GM20431 (cell line): ENCODE measurements around the gene NTM.
"Not testable (repeated sequence)": the region's sequence is repeated elsewhere in the genome, so short reads cannot be mapped to it uniquely, and the experiment has no call there.

Source experiments
- in situ Hi-C: fragments of 300-500 bp; cut with MseI, MboI; formaldehyde crosslinking; loops from one replicate; pipeline ENCODE4 v1.15.0; 2020; ENCODE audit warnings: low sequenced_read_pairs; ENCODE audit not compliant: unreplicated experiment

NTM gene

GRCh38 chr11:131486937-131487635, 116.7 kb downstream of the NTM start:
- in situ Hi-C loops: no loop called here

- in situ Hi-C loops: no loop called here
Measured at GRCh38 chr11:131488238-131488637, 117.8 kb downstream of the NTM start.

GRCh38 chr11:131491503-131491902, 121.1 kb downstream of the NTM start:
- in situ Hi-C loops: no loop called here

- in situ Hi-C loops: no loop called here
Measured at GRCh38 chr11:131495423-131495822, 125.0 kb downstream of the NTM start.

- in situ Hi-C loops: not testable (repeated sequence)
Measured at GRCh38 chr11:131497686-131498085, 127.3 kb downstream of the NTM start.

GRCh38 chr11:131498631-131499160, 128.3 kb downstream of the NTM start:
- in situ Hi-C loops: no loop called here

- in situ Hi-C loops: no loop called here
Measured at GRCh38 chr11:131499199-131499598, 128.8 kb downstream of the NTM start.

- in situ Hi-C loops: no loop called here
Measured at GRCh38 chr11:131503017-131503416, 132.6 kb downstream of the NTM start.

- in situ Hi-C loops: no loop called here
Measured at GRCh38 chr11:131504199-131504949, 134.0 kb downstream of the NTM start.

- in situ Hi-C loops: no loop called here
Measured at GRCh38 chr11:131506348-131506747, 135.9 kb downstream of the NTM start.

GRCh38 chr11:131510662-131511061, 140.2 kb downstream of the NTM start:
- in situ Hi-C loops: no loop called here

- in situ Hi-C loops: no loop called here
Measured at GRCh38 chr11:131511794-131512193, 141.4 kb downstream of the NTM start.

- in situ Hi-C loops: no loop called here
Measured at GRCh38 chr11:131512228-131512627, 141.8 kb downstream of the NTM start.

GRCh38 chr11:131514062-131514461, 143.6 kb downstream of the NTM start:
- in situ Hi-C loops: no loop called here

GRCh38 chr11:131518305-131518838, 148.0 kb downstream of the NTM start:
- in situ Hi-C loops: no loop called here

- in situ Hi-C loops: no loop called here
Measured at GRCh38 chr11:131522851-131523250, 152.4 kb downstream of the NTM start.

GRCh38 chr11:131530407-131530806, 160.0 kb downstream of the NTM start:
- in situ Hi-C loops: no loop called here

- in situ Hi-C loops: no loop called here
Measured at GRCh38 chr11:131533149-131533548, 162.7 kb downstream of the NTM start.

- in situ Hi-C loops: no loop called here
Measured at GRCh38 chr11:131533998-131534397, 163.6 kb downstream of the NTM start.

GRCh38 chr11:131534611-131535010, 164.2 kb downstream of the NTM start:
- in situ Hi-C loops: no loop called here

GRCh38 chr11:131536159-131536558, 165.7 kb downstream of the NTM start:
- in situ Hi-C loops: no loop called here
